ENCODE measurements around the gene MAP3K5. TPM values are rescaled to one million over a fixed set of nuclear protein-coding genes. Genes with fewer than 3 reads are reported as not detected.

The MAP3K5 gene
- total and polyA plus RNA-seq, 2 of the 8 experiments (the other 6 are each of a cell fraction or from before 2014, with no cell fraction given) = 0.63 to 2.6 TPM

DNA sequence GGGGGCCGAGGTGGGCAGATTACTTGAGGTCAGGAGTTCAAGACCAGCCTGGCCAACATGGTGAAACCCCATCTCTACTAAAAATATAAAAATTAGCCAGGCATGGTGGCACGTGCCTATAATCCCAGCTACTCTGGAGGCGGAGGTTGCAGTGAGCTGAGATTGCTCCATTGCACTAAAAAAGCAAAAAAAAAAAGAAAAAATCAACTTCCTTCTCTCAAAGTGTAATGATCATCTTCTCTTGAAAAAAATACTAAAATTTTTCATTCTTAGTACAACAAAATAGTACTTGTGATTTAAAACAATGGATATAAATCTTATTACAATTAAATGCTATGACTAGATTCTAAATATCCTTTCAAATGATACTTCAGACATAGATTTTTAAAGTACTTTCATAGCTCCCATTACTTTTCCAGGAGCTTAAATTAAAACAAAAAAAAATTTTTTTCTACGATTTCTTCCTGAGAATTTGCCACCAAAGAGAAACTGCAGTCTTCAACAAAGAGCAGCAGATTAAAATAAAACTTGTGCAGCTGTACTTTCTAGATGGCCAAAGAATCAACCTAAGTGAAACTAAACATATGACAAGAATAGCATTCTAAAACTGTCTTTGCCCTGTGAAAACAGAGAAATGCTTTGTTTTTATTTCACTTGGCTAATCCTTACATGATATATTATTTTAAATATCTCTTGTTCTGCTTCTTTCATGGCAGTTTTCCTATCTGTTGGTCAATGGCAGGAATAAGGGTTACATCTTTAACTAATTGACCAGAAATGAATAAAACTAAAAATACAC is 75.2 kb downstream of the MAP3K5 start:
- DNase-seq (ENCODE audit: low read depth in 1 of 2, low spot score in 2 of 2) (no peak), FAIRE-seq (no peak)
- ChIA-PET POLR2A (ENCODE audit: partially characterized antibody) (no interaction called here), CTCF (ENCODE audit: partially characterized antibody) (interaction anchor here (1.3 kb wide), 2 partner anchors 73 to 75 kb away, joined by 4 to 5 read pairs; partner anchors contain the start of gene MAP3K5)
- Histone ChIP-seq H2BK15ac (ENCODE audit: low read length) (no peak overlapping the region), H4K8ac (ENCODE audit: extremely low read depth, insufficient read depth, low read length) (no peak overlapping the region), H3K36me3 (ENCODE audit: control insufficient read depth in 2 of 4, insufficient read depth in 4 of 4, low read length in 3 of 4) (no peaks in the 10 kb centered on the region), H2BK120ac (replicated peaks; ENCODE audit: low read depth, low read length) (no peak overlapping the region), H3K79me2 (ENCODE audit: control insufficient read depth in 1 of 2, insufficient read depth in 2 of 2, low read length in 2 of 2) (no peaks in the 10 kb centered on the region), H3K4me3 (ENCODE audit: extremely low read depth in 1 of 4, insufficient read depth in 2 of 4, low read depth in 3 of 4, low read length in 4 of 4) (no peak overlapping the region), H4K20me1 (replicated peaks in 1 of 2; ENCODE audit: control insufficient read depth in 1 of 2, insufficient read depth in 2 of 2, low read length in 2 of 2) (no peaks in the 10 kb centered on the region), H3K18ac (ENCODE audit: extremely low read depth, low read length) (no peak overlapping the region), H3K9ac (replicated peaks in 1 of 4; ENCODE audit: extremely low read depth in 1 of 4, low read depth in 3 of 4, low read length in 3 of 4) (no peak overlapping the region), H2BK20ac (ENCODE audit: low read length) (no peak overlapping the region), H3K23ac (ENCODE audit: insufficient read length) (no peak overlapping the region), H3K4me1 (replicated peaks in 1 of 4; ENCODE audit: control insufficient read depth in 3 of 4, insufficient read depth in 4 of 4, low read length in 3 of 4) (peaks cover 0 to 5% (median 0%) of the 10 kb centered on the region in 4 experiments; a peak in 1 of 7 replicates), H3K27ac (ENCODE audit: low read depth, low read length) (no peak overlapping the region), H3K9me3 (ENCODE audit: insufficient read depth in 2 of 2, low read depth in 1 of 2, low read length in 1 of 2) (no peaks in the 10 kb centered on the region), H2AFZ (ENCODE audit: low read length) (no peak overlapping the region), H3K79me1 (ENCODE audit: low read depth, low read length) (no peaks in the 10 kb centered on the region), H3K27me3 (replicated peaks in 1 of 4; ENCODE audit: control insufficient read depth in 3 of 4, extremely low read depth in 1 of 4, insufficient read depth in 3 of 4, low read length in 3 of 4) (no peaks in the 10 kb centered on the region), H3K14ac (ENCODE audit: insufficient read length) (no peak overlapping the region), H2BK12ac (ENCODE audit: low read depth, low read length) (no peak overlapping the region), H3K56ac (replicated peaks; ENCODE audit: insufficient read length, low read depth, low read length) (no peak overlapping the region), H4K91ac (replicated peaks; ENCODE audit: insufficient read length, low read length) (no peak overlapping the region), H4K5ac (ENCODE audit: insufficient read length, low read depth, low read length) (no peak overlapping the region), H3K4ac (replicated peaks; ENCODE audit: insufficient read length, low read depth, low read length) (no peak overlapping the region), H2BK5ac (ENCODE audit: low read depth, low read length) (no peak overlapping the region), H3K23me2 (ENCODE audit: low read depth, low read length) (no peaks in the 10 kb centered on the region), H3K4me2 (ENCODE audit: insufficient read depth in 1 of 2, low read depth in 2 of 2, low read length in 2 of 2) (no peak overlapping the region), H2AK5ac (ENCODE audit: low read depth, low read length) (no peak overlapping the region)
- no peak for TF ChIP-seq GTF2F1 (IDR thresholded peaks at IDR 0.05; ENCODE audit: borderline replicate concordance, low read depth, low read length)
- TF ChIP-seq RBBP5 (IDR thresholded peaks at IDR 0.05; ENCODE audit: borderline replicate concordance, low read depth, low read length) = no peak
- no peak for TF ChIP-seq TBP (IDR thresholded peaks at IDR 0.05; ENCODE audit: low read depth, low read length)
- no peak for TF ChIP-seq POU5F1 (IDR thresholded peaks at IDR 0.05; ENCODE audit: low read depth, low read length)
- TF ChIP-seq JUND (IDR thresholded peaks at IDR 0.05; ENCODE audit: low read length) = no peak
- TF ChIP-seq RAD21 (IDR thresholded peaks at IDR 0.05 in 1 of 2, conservative IDR thresholded peaks at IDR 0.05 in 1 of 2; ENCODE audit: low read depth in 2 of 2, low read length in 2 of 2) = no peak
- TF ChIP-seq TEAD4 (IDR thresholded peaks at IDR 0.05; ENCODE audit: low read depth, low read length) = no peak
- TF ChIP-seq ASH2L (IDR thresholded peaks at IDR 0.05; ENCODE audit: low read length) = no peak
- TF ChIP-seq, protein P1, sequence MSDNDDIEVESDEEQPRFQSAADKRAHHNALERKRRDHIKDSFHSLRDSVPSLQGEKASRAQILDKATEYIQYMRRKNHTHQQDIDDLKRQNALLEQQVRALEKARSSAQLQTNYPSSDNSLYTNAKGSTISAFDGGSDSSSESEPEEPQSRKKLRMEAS (IDR thresholded peaks at IDR 0.05) = no peak
- no peak for TF ChIP-seq SP2 (IDR thresholded peaks at IDR 0.05; ENCODE audit: low read length)
- TF ChIP-seq CEBPB (IDR thresholded peaks at IDR 0.05; ENCODE audit: low read depth, low read length) = no peak
- TF ChIP-seq RFX5 (IDR thresholded peaks at IDR 0.05; ENCODE audit: borderline replicate concordance, low read depth, low read length) = no peak
- 88% methylated on average over 4 of the region's 4 CpGs; no CpG with 5 or more reads in 1 of the 2 experiments for WGBS, 2 experiments (ENCODE audit: extremely low coverage in 1 of 2, insufficient coverage in 1 of 2, insufficient read length in 1 of 2, insufficient replicate concordance in 2 of 2, low coverage in 1 of 2, low lambda C conversion rate in 2 of 2, missing lambda C conversion rate in 1 of 2)

All from H1 (cell line).